GM12874 (cell line): Measurements from ENCODE around the gene JAKMIP3.

Source experiments
- CTCF ChIP-seq: IDR thresholded peaks from 2 replicates; pipeline ENCODE4 v1.5.1; 2011; ENCODE audit warnings: low read depth, mild to moderate bottlenecking, control low read depth, low read length, moderate library complexity; ENCODE audit not compliant: insufficient read depth

Gene JAKMIP3

GRCh38 chr10:132044803-132045202 is 20.9 kb upstream of the JAKMIP3 start:
- no peak for TF ChIP-seq CTCF

DNA sequence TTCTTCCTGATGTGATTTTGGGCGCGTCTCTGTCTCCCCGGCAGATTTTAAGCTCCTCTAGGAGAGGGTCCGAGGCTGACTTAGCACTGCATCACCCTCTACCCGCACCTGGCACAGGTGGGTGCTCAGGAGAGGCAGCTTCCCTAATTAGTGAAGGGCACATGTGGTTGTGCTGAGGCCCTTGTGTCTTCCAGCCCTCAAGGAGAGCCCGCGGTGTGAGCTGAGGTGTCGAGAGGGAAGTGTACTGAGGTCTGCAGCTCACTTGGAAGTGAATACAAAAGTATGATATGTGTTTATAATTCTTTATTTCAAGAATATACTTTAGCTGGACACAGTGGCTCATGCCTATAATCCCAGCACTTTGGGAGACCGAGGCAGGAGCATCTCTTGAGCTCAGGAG is 20.4 kb upstream of the JAKMIP3 start:
- TF ChIP-seq CTCF = no peak

- TF ChIP-seq CTCF = no peak
These were observed 18.0 kb upstream of the JAKMIP3 start for GRCh38 chr10:132047575-132048293.

DNA sequence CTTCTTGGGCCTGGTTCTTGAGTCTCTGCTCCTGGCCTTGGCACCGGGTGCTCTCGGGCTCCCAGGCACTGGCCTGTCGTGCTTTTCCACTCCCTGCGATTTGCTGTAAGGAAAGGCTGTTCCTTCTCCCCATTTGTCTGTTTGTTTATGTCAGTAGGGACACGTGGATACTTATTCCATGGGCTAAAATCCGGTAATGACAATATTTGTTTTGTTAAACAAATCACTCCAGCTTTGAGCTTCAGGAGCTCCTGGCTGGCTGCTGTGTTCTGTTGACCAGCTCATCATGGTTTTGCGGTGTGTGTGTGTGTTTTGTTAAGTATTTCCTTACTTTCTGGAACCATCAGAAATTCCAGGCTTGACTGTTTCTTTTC is 17.5 kb upstream of the JAKMIP3 start:
- TF ChIP-seq CTCF = no peak

GRCh38 chr10:132050191-132050590 is 15.6 kb upstream of the JAKMIP3 start:
- no peak for TF ChIP-seq CTCF

- no peak for TF ChIP-seq CTCF
These were observed 13.6 kb upstream of the JAKMIP3 start for GRCh38 chr10:132052124-132052523.

DNA sequence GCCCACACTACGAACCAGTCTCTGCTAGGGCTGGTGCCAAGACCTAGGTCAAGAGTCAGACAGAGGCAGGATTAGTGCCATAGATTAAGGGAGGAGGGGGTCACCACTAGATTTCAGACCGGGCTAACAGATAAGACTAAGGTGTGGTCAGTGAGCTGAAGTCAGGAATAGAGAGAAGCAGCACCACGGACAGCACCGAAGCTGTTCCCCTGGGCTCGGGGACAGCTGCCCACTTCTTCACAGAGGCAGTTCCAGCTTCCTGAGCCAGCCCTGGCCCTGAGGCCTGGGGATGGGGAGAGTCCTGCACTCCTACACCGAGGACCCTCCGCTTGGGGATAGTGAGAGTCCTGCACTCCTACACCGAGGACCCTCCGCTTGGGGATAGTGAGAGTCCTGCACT is 11.2 kb upstream of the JAKMIP3 start:
- TF ChIP-seq CTCF = no peak
